Mesenteric fat pad (tissue), 1 donor: ENCODE measurements around the gene ABCA10. TPM values are rescaled to one million over a fixed set of nuclear protein-coding genes. Genes with fewer than 3 reads are reported as not detected.

Experiments
- DNase-seq: peaks from one replicate; pipeline ENCODE4 v3.0.0-alpha.2; 2020; ENCODE audit warnings: low spot score
- microRNA-seq: library from miRNA; unstranded; fragments of <30 nt; microRNA quantifications from one replicate; pipeline ENCODE4 v1.2.0, GENCODE V29; 2020; ENCODE audit warnings: borderline number of aligned reads
- total RNA-seq: library from RNA; stranded (reverse); fragmentation: NEBNext Ultra II Directional; extraction: Animal tissue kit (Norgen Biotek cat#: 25700); gene quantifications from one replicate; pipeline ENCODE4 v1.2.1, GENCODE V29; 2021
- donor health status: DM: yes; HTN: yes; CAD: no.

ABCA10 gene
- total RNA-seq, 1 donor from 2014 or later = 17.8 TPM

DNA sequence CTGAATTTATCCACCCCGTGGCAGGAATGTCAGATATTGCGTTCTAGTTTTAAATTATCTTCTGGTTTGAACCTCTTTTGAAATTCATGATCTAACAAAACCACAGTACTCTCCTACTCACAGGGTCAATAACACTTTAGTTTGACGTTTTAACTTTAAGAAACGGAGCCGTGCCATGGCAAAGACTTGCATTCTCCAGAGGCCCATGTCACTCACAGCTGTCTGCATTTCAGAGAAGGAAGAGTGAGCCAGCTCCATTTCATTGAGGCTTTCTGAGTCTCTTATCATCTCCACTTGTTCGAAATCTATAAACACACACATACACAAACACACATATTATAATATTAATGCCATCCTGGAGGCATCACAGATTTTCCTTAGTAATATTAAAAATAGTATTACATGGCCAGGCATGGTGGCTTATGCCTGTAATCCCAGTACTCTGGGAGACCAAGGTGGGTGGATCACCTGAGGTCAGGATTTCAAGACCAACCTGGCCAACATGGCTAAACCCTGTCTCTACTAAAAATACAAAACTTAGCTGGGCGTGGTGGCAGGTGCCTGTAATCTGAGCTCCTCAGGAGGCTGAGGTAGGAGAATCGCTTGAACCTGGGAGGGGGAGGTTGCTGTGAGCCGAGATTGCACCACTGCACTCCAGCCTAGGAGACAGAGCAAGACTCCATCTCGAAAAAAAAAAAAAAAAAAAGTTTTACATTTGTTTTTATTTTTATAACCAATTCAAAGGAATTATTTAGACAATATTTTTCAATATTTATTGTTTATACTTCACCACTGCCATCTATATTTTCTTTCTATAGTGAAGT lies 122.5 kb downstream of the ABCA10 start:
- no peak for DNase-seq

- no peak for DNase-seq
Observed at GRCh38 chr17:69103557-69104233, 124.9 kb downstream of the ABCA10 start.

DNA sequence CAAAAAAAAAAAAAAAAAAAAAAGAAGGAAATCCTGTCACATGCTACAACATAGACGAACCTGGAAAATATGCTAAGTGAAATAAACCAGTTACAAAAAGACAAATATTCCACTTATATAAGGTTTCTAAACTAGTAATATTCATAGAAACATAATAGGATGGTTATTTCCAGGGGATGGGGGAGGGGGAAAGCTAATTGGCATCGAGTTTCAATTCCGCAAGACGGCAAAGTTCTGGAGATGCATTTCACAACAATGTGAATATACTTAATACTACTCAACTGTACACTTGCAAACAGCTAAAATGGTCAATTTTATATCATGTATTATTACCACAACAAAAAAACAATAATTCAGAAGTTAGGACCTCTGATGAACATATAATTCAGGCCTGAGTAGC lies 130.0 kb downstream of the ABCA10 start:
- no peak for DNase-seq

Small RNA genes within 50 kb of the gene (microRNA-seq; reads per million reads assigned to microRNA genes)
- gene MIR4524A (not detected), gene MIR4524B (not detected)

Other genes with a start within 250 kb of the ABCA10 start
- gene ABCA9, start 167.9 kb downstream of the ABCA10 start, total RNA-seq = 57.5 TPM
- gene ABCA6, start 86.9 kb downstream of the ABCA10 start, total RNA-seq = 106 TPM
- 73.8 TPM for gene ABCA5, start 98.3 kb upstream of the ABCA10 start, total RNA-seq
- gene MAP2K6, start 185.9 kb upstream of the ABCA10 start, total RNA-seq = 22.1 TPM